Right atrium auricular region (tissue), 2 donors: ENCODE data around the gene ARRDC5. TPM values are rescaled to one million over a fixed set of nuclear protein-coding genes. Genes with fewer than 3 reads are reported as not detected.
A peak's percentile ranks its signal among the peaks of the same experiment; 100 is the strongest.

Experiments
- DNase-seq: peaks from one replicate; pipeline ENCODE4 v3.0.0-alpha.2; 2019; ENCODE audit warnings: low spot score
- H3K27ac ChIP-seq, 2 donors: fragments of 200-600 bp; sonication (generic); 1 replicate in 1 of 2; 2 replicates in 1 of 2; pipeline ENCODE4 v1.5.1; 2016 to 2019
- H3K27me3 ChIP-seq, 2 donors: fragments of 200-600 bp; sonication (generic); one replicate each; pipeline versions ENCODE4 v1.5.1 to v1.6.0; 2017 to 2019
- H3K36me3 ChIP-seq: fragments of 200-600 bp; sonication (generic); one replicate; pipeline ENCODE4 v1.5.1; 2016
- H3K4me1 ChIP-seq, 2 donors: fragments of 200-600 bp; sonication (generic); one replicate each; pipeline versions ENCODE4 v1.5.1 to v1.6.0; 2017 to 2019
- H3K4me3 ChIP-seq, 2 donors: fragments of 200-600 bp; sonication (generic); 1 replicate in 1 of 2; 2 replicates in 1 of 2; pipeline ENCODE4 v1.5.1; 2017 to 2019; ENCODE audit warnings: mild to moderate bottlenecking in 1 of 2, moderate library complexity in 1 of 2
- H3K9me3 ChIP-seq, 2 donors: fragments of 200-600 bp; sonication (generic); one replicate each; pipeline ENCODE4 v1.5.1; 2019
- total RNA-seq, 2 donors: library from RNA; depleted of rRNA; stranded (reverse); fragments of >200 nt; gene quantifications; one replicate each; pipeline ENCODE4 v1.1.0, GENCODE V29; 2016
- TF ChIP-seq, protein P1 (sequence below), 2 donors: fragments of 200-600 bp; sonication (generic); IDR thresholded peaks; one replicate each; pipeline ENCODE4 v1.5.1; 2019; ENCODE audit warnings: antibody characterized with exemption in 2 of 2

Gene ARRDC5
- total RNA-seq, 2 donors from 2014 or later: not detected

DNA sequence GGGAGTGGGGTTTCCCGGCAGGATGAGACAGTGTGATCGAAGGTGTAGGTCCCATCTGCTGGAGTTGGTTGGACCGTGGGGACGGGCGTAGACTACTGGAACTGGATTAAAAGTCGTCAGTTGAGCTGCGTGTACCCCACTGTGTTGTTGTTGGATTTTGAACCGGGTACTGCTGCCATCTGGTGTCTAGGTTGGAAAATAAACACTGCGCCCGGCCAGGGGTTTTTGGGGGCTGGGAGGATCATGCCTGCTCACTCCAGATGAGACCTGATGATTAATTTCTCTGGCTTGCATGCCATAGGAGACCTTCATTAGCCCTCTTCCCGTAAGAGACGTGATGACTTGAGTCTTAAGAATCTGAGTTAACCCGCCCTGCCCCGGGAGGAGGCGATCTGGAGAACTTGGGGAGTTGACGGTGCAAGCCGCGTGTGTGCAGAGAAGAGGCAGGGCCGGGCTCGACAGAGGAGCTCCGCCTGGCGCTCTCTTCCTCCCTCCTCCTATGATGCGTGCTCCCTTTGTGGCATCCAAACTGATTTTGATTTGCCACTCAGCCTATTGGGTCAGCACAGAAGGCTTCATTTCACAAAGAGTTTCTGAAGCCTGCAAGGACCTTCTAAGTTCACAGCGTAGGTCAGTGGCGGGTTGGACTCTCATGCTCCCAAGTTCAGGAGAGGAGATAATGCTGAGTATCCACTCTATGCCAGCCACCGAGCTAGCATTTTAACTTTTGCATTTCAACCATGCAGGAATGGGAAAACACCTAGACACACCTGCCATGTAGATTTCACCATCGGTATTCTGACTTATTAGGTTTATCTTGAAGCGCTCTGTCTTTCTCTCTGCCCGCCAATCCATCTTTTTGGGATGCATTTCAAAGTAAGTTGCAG is 9.3 kb upstream of the ARRDC5 start:
- DNase-seq: peak; percentile 80
- no peaks in the 10 kb centered on the region for H3K36me3 ChIP-seq
- H3K4me3 ChIP-seq: peak overlapping the region; percentile 12 to 64

DNA sequence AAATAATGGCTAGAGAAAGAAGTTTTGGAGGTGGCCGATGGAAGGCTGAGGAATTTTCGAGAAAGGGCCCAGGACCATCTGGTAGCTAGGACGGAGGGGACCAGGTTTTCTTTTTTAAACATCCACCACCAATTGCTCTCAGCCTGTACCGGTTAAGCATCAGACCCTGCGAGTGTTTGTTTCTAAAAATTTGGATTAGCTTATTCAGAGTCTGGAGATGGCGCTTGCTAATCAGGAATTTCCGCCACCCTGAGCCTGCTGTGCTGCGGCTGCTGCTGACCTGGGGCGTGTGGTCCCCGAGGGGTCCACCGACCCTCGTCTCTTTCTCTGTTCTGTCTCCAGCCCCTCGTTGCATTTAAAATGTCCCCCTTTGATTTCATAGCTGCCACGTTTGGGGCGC is 8.6 kb upstream of the ARRDC5 start:
- H3K4me3 ChIP-seq: peak overlapping the region; percentile 12 to 64
- H3K27ac ChIP-seq: peak overlapping the region in 1 of 2 donors; percentile 23

More for the DNA sequence above, 9.3 kb upstream of the ARRDC5 start:
- H3K27me3 ChIP-seq: no peaks in the 10 kb centered on the region
- H3K9me3 ChIP-seq: no peaks in the 10 kb centered on the region
- H3K27ac ChIP-seq: peak overlapping the region in 1 of 2 donors; percentile 23
- H3K4me1 ChIP-seq: peaks cover 0 to 26% of the 10 kb centered on the region in 2 donors
- TF ChIP-seq, protein P1, sequence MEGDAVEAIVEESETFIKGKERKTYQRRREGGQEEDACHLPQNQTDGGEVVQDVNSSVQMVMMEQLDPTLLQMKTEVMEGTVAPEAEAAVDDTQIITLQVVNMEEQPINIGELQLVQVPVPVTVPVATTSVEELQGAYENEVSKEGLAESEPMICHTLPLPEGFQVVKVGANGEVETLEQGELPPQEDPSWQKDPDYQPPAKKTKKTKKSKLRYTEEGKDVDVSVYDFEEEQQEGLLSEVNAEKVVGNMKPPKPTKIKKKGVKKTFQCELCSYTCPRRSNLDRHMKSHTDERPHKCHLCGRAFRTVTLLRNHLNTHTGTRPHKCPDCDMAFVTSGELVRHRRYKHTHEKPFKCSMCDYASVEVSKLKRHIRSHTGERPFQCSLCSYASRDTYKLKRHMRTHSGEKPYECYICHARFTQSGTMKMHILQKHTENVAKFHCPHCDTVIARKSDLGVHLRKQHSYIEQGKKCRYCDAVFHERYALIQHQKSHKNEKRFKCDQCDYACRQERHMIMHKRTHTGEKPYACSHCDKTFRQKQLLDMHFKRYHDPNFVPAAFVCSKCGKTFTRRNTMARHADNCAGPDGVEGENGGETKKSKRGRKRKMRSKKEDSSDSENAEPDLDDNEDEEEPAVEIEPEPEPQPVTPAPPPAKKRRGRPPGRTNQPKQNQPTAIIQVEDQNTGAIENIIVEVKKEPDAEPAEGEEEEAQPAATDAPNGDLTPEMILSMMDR (IDR thresholded peaks at IDR 0.05): peak in 1 of 2 donors; percentile 69

DNA sequence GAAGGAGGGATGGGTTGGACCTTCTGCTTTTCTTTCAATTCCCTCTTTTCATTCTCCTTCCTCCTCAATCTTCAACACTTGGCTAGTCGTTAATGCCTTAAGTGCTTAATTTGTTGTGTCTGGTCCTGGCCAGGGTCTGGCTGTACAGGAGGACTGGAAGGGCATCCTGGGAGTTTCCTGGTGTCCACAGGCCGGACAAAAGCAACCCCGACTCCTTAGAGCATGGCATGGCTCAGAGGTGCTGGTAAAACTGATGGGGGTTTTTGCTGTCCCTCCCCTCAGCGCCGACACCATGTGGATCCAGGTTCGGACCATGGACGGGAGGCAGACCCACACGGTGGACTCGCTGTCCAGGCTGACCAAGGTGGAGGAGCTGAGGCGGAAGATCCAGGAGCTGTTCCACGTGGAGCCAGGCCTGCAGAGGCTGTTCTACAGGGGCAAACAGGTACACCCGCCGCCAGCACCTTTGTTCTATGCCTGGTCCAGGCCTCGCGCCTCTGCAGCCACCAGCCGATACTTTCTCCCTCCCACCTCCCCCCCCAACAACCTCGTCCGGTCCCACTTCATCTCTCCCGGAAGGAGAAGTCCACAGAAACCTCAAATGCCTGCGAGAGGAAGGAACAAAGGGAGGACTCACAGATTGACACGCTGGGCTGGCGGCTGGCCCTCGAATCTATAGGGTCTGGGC is 8.0 kb upstream of the ARRDC5 start:
- DNase-seq: no peak
- H3K4me1 ChIP-seq: peaks cover 0 to 26% of the 10 kb centered on the region in 2 donors
- H3K4me3 ChIP-seq: peak overlapping the region; percentile 64 to 65
- no peak overlapping the region for H3K27ac ChIP-seq
- H3K36me3 ChIP-seq: no peaks in the 10 kb centered on the region
- H3K9me3 ChIP-seq: no peaks in the 10 kb centered on the region
- TF ChIP-seq, protein P1 (IDR thresholded peaks at IDR 0.05): no peak
- no peaks in the 10 kb centered on the region for H3K27me3 ChIP-seq

More for the DNA sequence above, 8.6 kb upstream of the ARRDC5 start:
- TF ChIP-seq, protein P1 (IDR thresholded peaks at IDR 0.05): no peak
- H3K36me3 ChIP-seq: no peaks in the 10 kb centered on the region
- no peak for DNase-seq
- H3K4me1 ChIP-seq: peaks cover 0 to 26% of the 10 kb centered on the region in 2 donors
- no peaks in the 10 kb centered on the region for H3K9me3 ChIP-seq
- no peaks in the 10 kb centered on the region for H3K27me3 ChIP-seq

DNA sequence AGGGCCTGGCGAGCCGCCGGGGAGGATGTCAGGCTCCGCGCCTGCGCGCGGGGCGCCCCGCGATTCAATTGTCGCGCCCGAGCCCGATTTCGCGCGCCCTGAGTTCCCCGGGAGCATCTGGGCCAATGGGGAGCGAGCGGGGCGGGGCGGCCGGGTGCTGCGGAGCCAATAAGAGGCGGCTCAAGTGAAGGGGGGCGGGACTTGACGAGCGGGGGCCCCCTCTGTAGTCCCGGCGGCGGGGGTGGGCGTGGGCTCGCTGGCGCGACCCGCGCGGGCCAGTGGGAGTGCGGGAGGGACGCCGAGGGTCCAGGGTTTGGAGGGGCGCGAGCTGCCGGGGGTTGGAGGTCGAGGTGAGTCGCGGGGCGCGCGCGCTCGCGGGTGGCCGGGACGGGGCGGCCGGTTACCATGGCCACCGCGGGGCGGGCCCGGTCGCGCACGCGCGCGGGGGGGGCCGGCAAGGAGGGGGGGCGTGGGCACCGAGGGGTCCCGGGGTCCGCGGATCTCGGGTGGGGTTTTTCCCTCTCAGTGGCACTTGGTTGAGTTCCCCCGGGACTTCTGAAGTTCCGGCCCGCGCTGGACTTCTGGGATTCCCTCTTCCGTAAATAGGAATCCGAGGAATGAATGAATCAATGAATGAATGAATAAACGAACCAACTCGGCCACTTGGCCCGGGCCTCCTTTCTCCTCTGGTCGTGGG is 7.3 kb upstream of the ARRDC5 start:
- peak; percentile 90 for DNase-seq
- H3K27ac ChIP-seq: no peak overlapping the region

More for the DNA sequence above, 7.3 kb upstream of the ARRDC5 start:
- Histone ChIP-seq H3K9me3 (no peaks in the 10 kb centered on the region), H3K4me3 (peak overlapping the region; percentile 64 to 65), H3K27me3 (no peaks in the 10 kb centered on the region), H3K4me1 (peaks cover 0 to 26% of the 10 kb centered on the region in 2 donors), H3K36me3 (no peaks in the 10 kb centered on the region)
- TF ChIP-seq, protein P1 (IDR thresholded peaks at IDR 0.05): no peak
